WERI-Rb-1 (cell line): ENCODE results near the gene MYO5C.

Experiments used
- DNase-seq: peaks from one replicate; pipeline ENCODE4 v3.0.0-alpha.2; 2020
- H3K27ac ChIP-seq: fragments of 250-450 bp; sonication (Bioruptor Pico); 2 replicates; pipeline ENCODE4 v1.5.1; 2020; ENCODE audit warnings: mild to moderate bottlenecking, moderate library complexity
- H3K27me3 ChIP-seq: fragments of 250-450 bp; sonication (Bioruptor Pico); 2 replicates; pipeline ENCODE4 v1.5.1; 2021; ENCODE audit warnings: mild to moderate bottlenecking, low read depth, moderate library complexity; ENCODE audit not compliant: insufficient read depth, severe bottlenecking
- H3K36me3 ChIP-seq: fragments of 250-450 bp; sonication (Bioruptor Pico); 2 replicates; pipeline ENCODE4 v1.5.1; 2020; ENCODE audit warnings: mild to moderate bottlenecking, moderate library complexity
- H3K4me3 ChIP-seq: 2 replicates; pipeline ENCODE4 v1.5.1; 2011; ENCODE audit warnings: low read depth, mild to moderate bottlenecking, control low read depth, low read length
- H3K9me3 ChIP-seq: fragments of 250-450 bp; sonication (Bioruptor Pico); 2 replicates; pipeline ENCODE4 v1.5.1; 2021; ENCODE audit warnings: mild to moderate bottlenecking, moderate library complexity; ENCODE audit not compliant: severe bottlenecking
- CTCF ChIP-seq: IDR thresholded peaks from 2 replicates; pipeline ENCODE4 v1.5.1; 2011; ENCODE audit warnings: low read depth, mild to moderate bottlenecking, control low read depth, inconsistent platforms, low read length

The MYO5C gene

GRCh38 chr15:52258461-52258860, 37.1 kb downstream of the MYO5C start:
- H3K9me3 ChIP-seq, result no peaks in the 10 kb centered on the region
- no peak overlapping the region for H3K4me3 ChIP-seq
- peaks cover 3% of the 10 kb centered on the region for H3K36me3 ChIP-seq
- DNase-seq, result no peak
- peak overlapping the region; percentile 43 for H3K27ac ChIP-seq
- H3K27me3 ChIP-seq, result no peaks in the 10 kb centered on the region
- TF ChIP-seq CTCF, result no peak

- peak; percentile 85 for DNase-seq
- Histone ChIP-seq H3K9me3 (no peaks in the 10 kb centered on the region), H3K36me3 (peaks cover 9% of the 10 kb centered on the region), H3K4me3 (no peak overlapping the region), H3K27ac (peak overlapping the region; percentile 91), H3K27me3 (no peaks in the 10 kb centered on the region)
- TF ChIP-seq CTCF, result no peak
Measured at GRCh38 chr15:52257734-52258062, 37.9 kb downstream of the MYO5C start.

GRCh38 chr15:52256930-52257733, 38.5 kb downstream of the MYO5C start:
- peak overlapping the region; percentile 91 for H3K27ac ChIP-seq
- H3K36me3 ChIP-seq, result peaks cover 9% of the 10 kb centered on the region
- H3K27me3 ChIP-seq, result no peaks in the 10 kb centered on the region
- TF ChIP-seq CTCF, result no peak
- H3K9me3 ChIP-seq, result no peaks in the 10 kb centered on the region
- DNase-seq, result peak; percentile 15
- H3K4me3 ChIP-seq, result no peak overlapping the region; the same call in 1 of the 2 replicates

GRCh38 chr15:52256366-52256765, 39.2 kb downstream of the MYO5C start:
- peak overlapping the region; percentile 35 for H3K4me3 ChIP-seq
- peak; percentile 74 for TF ChIP-seq CTCF
- H3K27me3 ChIP-seq, result no peaks in the 10 kb centered on the region
- DNase-seq, result peak; percentile 75
- H3K27ac ChIP-seq, result peak overlapping the region; percentile 91
- H3K36me3 ChIP-seq, result peaks cover 9% of the 10 kb centered on the region
- no peaks in the 10 kb centered on the region for H3K9me3 ChIP-seq

- TF ChIP-seq CTCF, result no peak
- Histone ChIP-seq H3K36me3 (peaks cover 9% of the 10 kb centered on the region), H3K9me3 (no peaks in the 10 kb centered on the region), H3K27ac (peak overlapping the region; percentile 91), H3K4me3 (peak overlapping the region; percentile 35), H3K27me3 (no peaks in the 10 kb centered on the region)
- peak; percentile 70 for DNase-seq
Measured at GRCh38 chr15:52255935-52256334, 39.7 kb downstream of the MYO5C start.

GRCh38 chr15:52255008-52255407, 40.6 kb downstream of the MYO5C start:
- no peak for DNase-seq
- H3K9me3 ChIP-seq, result no peaks in the 10 kb centered on the region
- H3K4me3 ChIP-seq, result no peak overlapping the region
- H3K27me3 ChIP-seq, result no peaks in the 10 kb centered on the region
- H3K36me3 ChIP-seq, result peaks cover 9% of the 10 kb centered on the region
- TF ChIP-seq CTCF, result no peak
- peak overlapping the region; percentile 91 for H3K27ac ChIP-seq
